Activated T-helper 2 cell treated with anti-CD3 and anti-CD28 coated beads, Interferon-gamma antibody, Interleukin-2, Interleukin-4, amounts not matched to agents 10 μg/mL and 5 μg/mL and 100 μg/mL, durations not matched to agents 14 hours and 24 hours and 36 hours (primary cell): ENCODE measurements around the gene AR. TPM values are rescaled to one million over a fixed set of nuclear protein-coding genes. Genes with fewer than 3 reads are reported as not detected.

Source experiments
- DNase-seq: peaks from one replicate; pipeline ENCODE4 v3.0.0; 2021; ENCODE audit warnings: low spot score
- H3K27ac Mint-ChIP-seq: one replicate; pipeline ENCODE4 v1.8.0; 2021; ENCODE audit warnings: mixed read lengths
- H3K27me3 Mint-ChIP-seq: one replicate; pipeline ENCODE4 v1.8.0; 2021; ENCODE audit warnings: low read depth, mixed read lengths
- H3K36me3 Mint-ChIP-seq: one replicate; pipeline ENCODE4 v1.8.0; 2021; ENCODE audit warnings: low read depth, mixed read lengths
- H3K4me1 Mint-ChIP-seq: one replicate; pipeline ENCODE4 v1.8.0; 2021; ENCODE audit warnings: low read depth, mixed read lengths
- H3K4me3 Mint-ChIP-seq: one replicate; pipeline ENCODE4 v1.8.0; 2021; ENCODE audit warnings: low read depth, mild to moderate bottlenecking, moderate library complexity, mixed read lengths
- H3K9me3 Mint-ChIP-seq: one replicate; pipeline ENCODE4 v1.8.0; 2021; ENCODE audit warnings: mixed read lengths
- intact Hi-C: fragments of 100-400 bp; cut with micrococcal nuclease; formaldehyde crosslinking; loops from one replicate; pipeline ENCODE4 v1.15.1; 2023
- total RNA-seq: library from RNA; stranded (reverse); gene quantifications from 2 replicates; pipeline ENCODE4 v1.2.3, GENCODE V29; 2022

The AR gene
- total RNA-seq, 1 donor from 2014 or later: 0.25 TPM

- intact Hi-C loops: no loop called here
Measured at GRCh38 chrX:67585401-67585800, 41.6 kb downstream of the AR start.

GRCh38 chrX:67587946-67588624 lies 44.3 kb downstream of the AR start:
- no peaks in the 10 kb centered on the region for H3K9me3 Mint-ChIP-seq
- no peaks in the 10 kb centered on the region for H3K36me3 Mint-ChIP-seq
- no peaks in the 10 kb centered on the region for H3K27me3 Mint-ChIP-seq
- no peaks in the 10 kb centered on the region for H3K4me1 Mint-ChIP-seq
- H3K4me3 Mint-ChIP-seq: no peak overlapping the region
- H3K27ac Mint-ChIP-seq: no peak overlapping the region
- intact Hi-C loops: no loop called here
- DNase-seq: no peak

More at GRCh38 chrX:67585401-67585800, 41.6 kb downstream of the AR start:
- no peaks in the 10 kb centered on the region for H3K9me3 Mint-ChIP-seq
- H3K27me3 Mint-ChIP-seq: no peaks in the 10 kb centered on the region
- H3K4me3 Mint-ChIP-seq: no peak overlapping the region
- no peaks in the 10 kb centered on the region for H3K4me1 Mint-ChIP-seq
- no peak overlapping the region for H3K27ac Mint-ChIP-seq
- H3K36me3 Mint-ChIP-seq: no peaks in the 10 kb centered on the region
- DNase-seq: no peak

DNA sequence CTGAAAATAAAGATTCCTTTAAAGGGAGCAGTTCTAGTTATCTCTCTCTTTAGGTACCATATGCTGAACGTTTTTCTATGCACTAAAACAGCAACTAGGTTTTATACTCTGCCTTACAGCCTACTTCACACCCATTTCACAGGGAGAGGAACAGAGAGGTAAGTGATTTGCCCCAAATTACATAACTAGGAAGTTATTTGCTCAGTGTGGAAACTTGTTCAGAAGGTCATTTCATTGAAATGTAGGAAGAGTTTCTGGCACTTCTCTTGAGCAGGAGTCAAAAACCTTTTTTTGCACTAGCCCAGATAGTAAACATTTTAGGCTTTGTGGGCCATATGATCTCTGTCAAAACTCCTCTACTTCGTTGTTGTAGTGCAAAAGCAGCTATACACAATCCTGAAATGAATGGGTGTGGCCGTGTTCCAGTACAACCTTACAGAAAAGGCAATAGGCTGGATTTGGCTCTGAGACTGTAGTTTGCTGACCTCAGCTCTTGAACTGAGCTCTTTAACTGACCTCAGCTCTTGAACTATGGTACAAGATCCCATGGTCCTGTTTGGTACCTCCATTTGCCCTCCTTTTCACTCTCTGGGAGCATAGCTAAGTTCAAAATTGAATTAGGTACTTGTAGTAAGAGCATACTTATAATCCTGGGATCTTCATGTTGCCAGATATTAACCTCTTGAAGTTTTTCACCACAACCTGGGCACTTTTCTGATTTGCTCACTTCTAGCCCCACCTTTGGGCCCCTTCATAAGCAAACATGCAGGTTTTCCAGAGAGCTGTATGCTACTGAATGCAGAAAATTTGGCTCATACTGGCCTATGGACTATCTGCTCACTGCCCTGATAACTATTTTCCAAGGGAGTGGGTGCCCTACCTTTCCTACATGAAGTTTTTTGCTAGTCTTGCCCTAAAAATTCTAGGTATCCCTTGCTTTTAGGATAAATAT lies 53.3 kb downstream of the AR start:
- intact Hi-C loops: no loop called here

GRCh38 chrX:67599532-67599931 lies 55.7 kb downstream of the AR start:
- Mint-ChIP-seq H3K9me3 (no peaks in the 10 kb centered on the region), H3K27me3 (no peaks in the 10 kb centered on the region), H3K27ac (no peak overlapping the region), H3K4me3 (no peak overlapping the region), H3K4me1 (no peaks in the 10 kb centered on the region), H3K36me3 (no peaks in the 10 kb centered on the region)
- no peak for DNase-seq
- intact Hi-C loops: no loop called here

More for the DNA sequence above, 53.3 kb downstream of the AR start:
- Mint-ChIP-seq H3K36me3 (no peaks in the 10 kb centered on the region), H3K4me3 (no peak overlapping the region), H3K27ac (no peak overlapping the region), H3K4me1 (no peaks in the 10 kb centered on the region), H3K9me3 (no peaks in the 10 kb centered on the region), H3K27me3 (no peaks in the 10 kb centered on the region)
- no peak for DNase-seq

- Mint-ChIP-seq H3K4me1 (no peaks in the 10 kb centered on the region), H3K27ac (no peak overlapping the region), H3K4me3 (no peak overlapping the region), H3K36me3 (no peaks in the 10 kb centered on the region), H3K27me3 (no peaks in the 10 kb centered on the region), H3K9me3 (no peaks in the 10 kb centered on the region)
- no peak for DNase-seq
- intact Hi-C loops: no loop called here
Measured at GRCh38 chrX:67601771-67602170, 58.0 kb downstream of the AR start.

DNA sequence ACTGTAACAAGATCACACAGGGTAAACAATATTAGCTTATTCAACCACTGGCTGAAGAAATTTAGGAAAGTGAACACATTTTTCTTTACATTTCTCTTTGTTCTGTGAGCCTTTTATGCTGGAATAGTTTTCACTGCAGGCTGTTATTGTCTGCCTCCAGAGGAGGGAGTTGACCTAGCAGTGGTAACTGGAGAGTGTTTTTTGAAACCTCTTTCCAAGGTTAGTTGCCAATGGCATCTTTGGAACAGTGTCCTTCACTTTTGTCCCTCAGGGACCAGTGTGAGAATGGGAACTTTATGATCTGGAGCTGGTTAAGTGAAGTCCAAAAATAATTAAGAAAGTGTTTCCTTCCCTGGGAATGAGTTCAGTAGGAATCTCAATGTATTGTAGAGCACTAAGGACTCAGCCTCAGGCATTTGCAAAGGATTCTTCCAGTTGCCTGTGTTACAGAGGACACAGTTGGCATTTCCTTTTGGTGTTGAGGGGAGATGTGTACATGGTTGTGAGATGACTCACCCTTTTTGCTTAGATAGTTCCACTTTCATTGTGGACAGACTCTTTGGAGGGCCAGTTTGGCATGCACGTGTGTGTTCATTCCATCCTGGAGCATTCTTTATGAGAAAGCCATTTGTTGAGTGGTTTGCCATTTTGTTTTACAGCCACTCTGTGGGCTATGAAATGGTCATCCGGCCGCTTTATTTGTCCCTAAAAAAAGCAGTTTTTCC lies 61.3 kb downstream of the AR start:
- intact Hi-C loops: no loop called here
- Mint-ChIP-seq H3K4me1 (no peaks in the 10 kb centered on the region), H3K27ac (no peak overlapping the region), H3K27me3 (no peaks in the 10 kb centered on the region), H3K4me3 (no peak overlapping the region), H3K9me3 (no peaks in the 10 kb centered on the region), H3K36me3 (no peaks in the 10 kb centered on the region)
- no peak for DNase-seq

- no peaks in the 10 kb centered on the region for H3K27me3 Mint-ChIP-seq
- no peak overlapping the region for H3K27ac Mint-ChIP-seq
- H3K4me1 Mint-ChIP-seq: no peaks in the 10 kb centered on the region
- no peak for DNase-seq
- no peaks in the 10 kb centered on the region for H3K9me3 Mint-ChIP-seq
- H3K36me3 Mint-ChIP-seq: no peaks in the 10 kb centered on the region
- H3K4me3 Mint-ChIP-seq: no peak overlapping the region
- intact Hi-C loops: no loop called here
Measured at GRCh38 chrX:67607466-67607865, 63.6 kb downstream of the AR start.

DNA sequence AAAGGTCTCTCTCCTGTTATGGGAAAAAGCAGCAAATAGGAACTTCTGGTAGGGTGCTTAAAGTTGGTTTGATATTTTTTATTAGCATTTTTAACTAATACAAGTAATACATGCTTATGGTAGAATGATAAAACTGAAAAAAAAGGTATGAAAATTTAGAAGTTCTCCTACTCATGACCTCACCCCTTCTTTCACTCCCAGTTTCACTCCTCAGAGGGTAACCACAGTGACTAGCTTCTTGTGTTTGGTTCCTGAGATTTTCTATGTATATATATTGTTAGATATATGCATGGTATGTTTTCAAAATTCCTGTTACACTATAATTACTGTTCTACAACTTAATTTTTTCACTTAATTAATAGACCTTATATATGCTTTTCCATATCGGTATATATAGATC lies 66.5 kb downstream of the AR start:
- no peak for DNase-seq
- Mint-ChIP-seq H3K4me1 (no peaks in the 10 kb centered on the region), H3K4me3 (no peak overlapping the region), H3K27ac (no peak overlapping the region), H3K36me3 (no peaks in the 10 kb centered on the region), H3K27me3 (no peaks in the 10 kb centered on the region), H3K9me3 (peaks cover 3% of the 10 kb centered on the region)
- intact Hi-C loops: no loop called here

- H3K4me3 Mint-ChIP-seq: no peak overlapping the region
- DNase-seq: no peak
- no peak overlapping the region for H3K27ac Mint-ChIP-seq
- no peaks in the 10 kb centered on the region for H3K27me3 Mint-ChIP-seq
- intact Hi-C loops: no loop called here
- H3K9me3 Mint-ChIP-seq: peaks cover 3% of the 10 kb centered on the region
- no peaks in the 10 kb centered on the region for H3K36me3 Mint-ChIP-seq
- no peaks in the 10 kb centered on the region for H3K4me1 Mint-ChIP-seq
Measured at GRCh38 chrX:67612231-67612630, 68.4 kb downstream of the AR start.

DNA sequence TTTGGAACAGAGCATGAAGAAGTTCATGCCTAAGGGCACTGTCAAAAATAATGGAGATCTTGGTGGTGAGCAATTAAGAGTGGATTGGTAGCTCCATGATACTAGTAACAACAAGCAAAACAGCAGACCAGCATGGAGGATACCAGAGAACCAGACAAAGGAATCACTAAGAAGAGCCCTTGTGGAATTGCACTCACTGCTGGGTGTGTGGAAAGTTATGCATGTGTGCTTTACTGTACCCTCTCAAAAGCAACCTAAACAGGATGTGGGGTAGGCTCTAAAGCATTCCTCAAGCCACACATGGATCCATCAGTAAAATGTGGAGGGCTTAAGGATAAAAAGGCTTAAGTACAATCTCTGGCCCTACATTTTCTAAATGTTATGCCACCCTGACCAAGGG lies 69.5 kb downstream of the AR start:
- H3K27ac Mint-ChIP-seq: no peak overlapping the region
- H3K27me3 Mint-ChIP-seq: no peaks in the 10 kb centered on the region

DNA sequence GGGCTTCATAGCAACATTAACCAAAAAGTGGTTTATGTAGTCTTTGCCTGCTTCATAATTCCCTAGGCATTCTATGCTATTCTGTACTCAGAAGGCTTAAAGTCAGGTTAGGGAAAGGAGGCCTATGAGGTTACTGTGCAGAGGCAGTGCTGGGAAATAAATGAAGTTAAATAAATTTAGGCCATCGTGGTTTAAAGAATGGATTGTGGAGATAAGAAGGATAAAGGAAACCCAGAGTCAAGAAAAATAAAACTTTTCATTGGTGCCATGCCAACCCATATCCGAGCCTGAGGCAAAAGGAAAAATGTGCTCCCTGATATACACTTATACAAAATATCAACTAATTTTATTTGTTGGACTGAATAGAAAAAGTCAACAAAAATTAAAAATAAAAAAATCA lies 70.2 kb downstream of the AR start:
- H3K27ac Mint-ChIP-seq: no peak overlapping the region
- no peaks in the 10 kb centered on the region for H3K36me3 Mint-ChIP-seq
- no peaks in the 10 kb centered on the region for H3K4me1 Mint-ChIP-seq
- peaks cover 3% of the 10 kb centered on the region for H3K9me3 Mint-ChIP-seq
- intact Hi-C loops: no loop called here
- no peak for DNase-seq
- no peaks in the 10 kb centered on the region for H3K27me3 Mint-ChIP-seq
- no peak overlapping the region for H3K4me3 Mint-ChIP-seq

More for the DNA sequence above, 69.5 kb downstream of the AR start:
- peaks cover 3% of the 10 kb centered on the region for H3K9me3 Mint-ChIP-seq
- no peaks in the 10 kb centered on the region for H3K4me1 Mint-ChIP-seq
- DNase-seq: no peak
- no peak overlapping the region for H3K4me3 Mint-ChIP-seq
- intact Hi-C loops: no loop called here
- H3K36me3 Mint-ChIP-seq: no peaks in the 10 kb centered on the region

- intact Hi-C loops: no loop called here
- H3K4me3 Mint-ChIP-seq: no peak overlapping the region
- H3K36me3 Mint-ChIP-seq: no peaks in the 10 kb centered on the region
- no peaks in the 10 kb centered on the region for H3K27me3 Mint-ChIP-seq
- H3K9me3 Mint-ChIP-seq: peaks cover 3% of the 10 kb centered on the region
- no peak for DNase-seq
- H3K4me1 Mint-ChIP-seq: no peaks in the 10 kb centered on the region
- H3K27ac Mint-ChIP-seq: no peak overlapping the region
Measured at GRCh38 chrX:67614423-67614822, 70.6 kb downstream of the AR start.

DNA sequence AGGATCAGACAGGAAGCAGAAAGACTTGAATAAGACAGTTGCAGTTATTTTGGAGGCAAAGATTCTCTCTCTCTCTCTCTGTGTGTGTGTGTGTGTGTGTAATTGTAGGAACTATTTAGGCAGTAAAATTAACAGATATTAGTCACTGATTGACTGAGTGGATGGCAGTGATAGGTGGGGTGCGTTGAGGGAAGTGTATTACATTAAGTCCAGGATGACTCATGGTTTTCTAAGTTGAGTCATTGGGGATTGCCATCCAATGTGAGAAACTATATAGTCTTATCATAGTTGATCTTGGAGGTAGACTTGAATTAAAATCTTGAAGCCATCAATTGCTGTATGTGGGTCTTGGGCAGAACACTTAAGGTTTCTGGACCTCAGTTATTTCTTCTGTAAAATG lies 75.4 kb downstream of the AR start:
- no peaks in the 10 kb centered on the region for H3K36me3 Mint-ChIP-seq

More for the DNA sequence above, 75.4 kb downstream of the AR start:
- intact Hi-C loops: no loop called here
- Mint-ChIP-seq H3K4me3 (no peak overlapping the region), H3K4me1 (no peaks in the 10 kb centered on the region), H3K27ac (no peak overlapping the region), H3K9me3 (no peaks in the 10 kb centered on the region), H3K27me3 (no peaks in the 10 kb centered on the region)
- no peak for DNase-seq
